Activated B cell treated with CpG ODN at 0.5 μM for 24 hours (primary cell): ENCODE measurements around the gene ETS1. TPM values are rescaled to one million over a fixed set of nuclear protein-coding genes. Genes with fewer than 3 reads are reported as not detected.
A peak's percentile ranks its signal among the peaks of the same experiment; 100 is the strongest.

Experiments
- ATAC-seq: fragments of 200-7000 bp; cut with Tn5 transposase; one replicate; pipeline ENCODE4 v1.10.0; 2021; ENCODE audit warnings: low read depth, mild to moderate bottlenecking, moderate library complexity
- CTCF ChIA-PET: fragments of 350-600 bp; sonication (Branson Sonifier 250); formaldehyde crosslinking; loops from one replicate; lab custom pipeline; 2021; ENCODE audit warnings: antibody characterized with exemption; lab: Charles Lee
- POLR2A ChIA-PET: fragments of 350-600 bp; sonication (Branson Sonifier 250); formaldehyde crosslinking; loops from one replicate; lab custom pipeline; 2021; ENCODE audit warnings: antibody characterized with exemption; lab: Charles Lee
- DNase-seq: peaks from one replicate; pipeline ENCODE4 v3.0.0; 2022
- H3K27ac Mint-ChIP-seq: one replicate; pipeline ENCODE4 v1.8.0; 2020; ENCODE audit warnings: mixed read lengths
- H3K27me3 Mint-ChIP-seq: one replicate; pipeline ENCODE4 v1.8.0; 2021; ENCODE audit warnings: mixed read lengths
- H3K36me3 Mint-ChIP-seq: one replicate; pipeline ENCODE4 v1.8.0; 2021; ENCODE audit warnings: low read depth, mixed read lengths
- H3K4me1 Mint-ChIP-seq: one replicate; pipeline ENCODE4 v1.8.0; 2021; ENCODE audit warnings: mixed read lengths
- H3K4me3 Mint-ChIP-seq: one replicate; pipeline ENCODE4 v1.8.0; 2020; ENCODE audit warnings: mild to moderate bottlenecking, mixed read lengths
- H3K9me3 Mint-ChIP-seq: one replicate; pipeline ENCODE4 v1.8.0; 2020; ENCODE audit warnings: mixed read lengths
- CTCF ChIP-seq: fragments of 200-600 bp; IDR thresholded peaks from one replicate; pipeline ENCODE4 v1.8.0; 2022; ENCODE audit warnings: antibody characterized with exemption, mild to moderate bottlenecking
- intact Hi-C: fragments of 100-400 bp; cut with micrococcal nuclease; formaldehyde crosslinking; loops from one replicate; pipeline ENCODE4 v1.15.1; 2024
- total RNA-seq: library from RNA; stranded (reverse); gene quantifications from 2 replicates; pipeline ENCODE4 v1.2.3, GENCODE V29; 2022

The ETS1 gene
- total RNA-seq, 1 donor from 2014 or later = 301 TPM

- POLR2A ChIA-PET = interaction anchor here (0.5 to 12.7 kb wide), 37 partner anchors 9 to 319 kb away, joined by 3 to 283 read pairs (median 5); no protein-coding TSS in a partner anchor
Measured at GRCh38 chr11:128522055-128522942, 65.1 kb downstream of the ETS1 start.

GRCh38 chr11:128521682-128522054 is 65.7 kb downstream of the ETS1 start:
- H3K4me3 Mint-ChIP-seq = peak overlapping the region; percentile 99
- H3K9me3 Mint-ChIP-seq = no peaks in the 10 kb centered on the region
- intact Hi-C loops = loop anchor here (1.0 to 5.0 kb wide), 12 partner anchors 24 to 349 kb away; no protein-coding TSS in a partner anchor
- POLR2A ChIA-PET = interaction anchor here (0.5 to 12.7 kb wide), 25 partner anchors 12 to 236 kb away, joined by 3 to 283 read pairs (median 7); no protein-coding TSS in a partner anchor
- TF ChIP-seq CTCF = no peak
- peak overlapping the region; percentile 97 for H3K27ac Mint-ChIP-seq
- ATAC-seq = peak; percentile 7
- CTCF ChIA-PET = interaction anchor here (0.8 to 5.7 kb wide), 9 partner anchors 32 to 255 kb away, joined by 3 to 24 read pairs (median 6); no protein-coding TSS in a partner anchor
- H3K36me3 Mint-ChIP-seq = peaks cover 48% of the 10 kb centered on the region
- H3K27me3 Mint-ChIP-seq = no peaks in the 10 kb centered on the region
- H3K4me1 Mint-ChIP-seq = peaks cover 60% of the 10 kb centered on the region
- DNase-seq = peak; percentile 40

More at GRCh38 chr11:128522055-128522942, 65.1 kb downstream of the ETS1 start:
- H3K4me3 Mint-ChIP-seq = peak overlapping the region; percentile 99
- intact Hi-C loops = loop anchor here (1.0 to 5.0 kb wide), 11 partner anchors 25 to 350 kb away; no protein-coding TSS in a partner anchor
- no peaks in the 10 kb centered on the region for H3K9me3 Mint-ChIP-seq
- no peak for TF ChIP-seq CTCF
- H3K36me3 Mint-ChIP-seq = peaks cover 42% of the 10 kb centered on the region
- peaks cover 56% of the 10 kb centered on the region for H3K4me1 Mint-ChIP-seq
- H3K27me3 Mint-ChIP-seq = no peaks in the 10 kb centered on the region
- peak; percentile 89 for ATAC-seq
- H3K27ac Mint-ChIP-seq = peak overlapping the region; percentile 97
- DNase-seq = peak; percentile 88
- CTCF ChIA-PET = interaction anchor here (0.6 to 5.7 kb wide), 17 partner anchors 17 to 254 kb away, joined by 3 to 24 read pairs (median 4); no protein-coding TSS in a partner anchor

- H3K9me3 Mint-ChIP-seq = no peaks in the 10 kb centered on the region
- ChIA-PET POLR2A (interaction anchor here (0.5 to 12.7 kb wide), 30 partner anchors 12 to 236 kb away, joined by 3 to 283 read pairs (median 7); partner anchors contain the start of gene FLI1), CTCF (interaction anchor here (0.8 to 5.7 kb wide), 16 partner anchors 10 to 255 kb away, joined by 3 to 33 read pairs (median 4); no protein-coding TSS in a partner anchor)
- H3K27me3 Mint-ChIP-seq = no peaks in the 10 kb centered on the region
- H3K36me3 Mint-ChIP-seq = peaks cover 52% of the 10 kb centered on the region
- intact Hi-C loops = loop anchor here (1.0 to 5.0 kb wide), 5 partner anchors 109 to 349 kb away; no protein-coding TSS in a partner anchor
- no peak for DNase-seq
- no peak for TF ChIP-seq CTCF
- H3K27ac Mint-ChIP-seq = peak overlapping the region; percentile 97
- ATAC-seq = no peak
- H3K4me1 Mint-ChIP-seq = peaks cover 66% of the 10 kb centered on the region
- H3K4me3 Mint-ChIP-seq = peak overlapping the region; percentile 99
Measured at GRCh38 chr11:128520888-128521681, 66.3 kb downstream of the ETS1 start.

GRCh38 chr11:128520206-128520887 is 67.0 kb downstream of the ETS1 start:
- Mint-ChIP-seq H3K36me3 (peaks cover 59% of the 10 kb centered on the region), H3K4me3 (peak overlapping the region; percentile 99), H3K4me1 (peaks cover 68% of the 10 kb centered on the region), H3K27me3 (no peaks in the 10 kb centered on the region), H3K9me3 (no peaks in the 10 kb centered on the region), H3K27ac (peak overlapping the region; percentile 97)
- intact Hi-C loops = loop anchor here (1.0 to 5.0 kb wide), 4 partner anchors 110 to 348 kb away; no protein-coding TSS in a partner anchor
- ChIA-PET POLR2A (interaction anchor here (0.6 to 12.7 kb wide), 24 partner anchors 11 to 229 kb away, joined by 3 to 283 read pairs (median 8); partner anchors contain the start of gene FLI1), CTCF (interaction anchor here (0.9 to 5.7 kb wide), 17 partner anchors 9 to 237 kb away, joined by 3 to 33 read pairs (median 5); no protein-coding TSS in a partner anchor)
- ATAC-seq (no peak), DNase-seq (no peak)
- TF ChIP-seq CTCF = no peak
